IMR-90 (cell line): ENCODE measurements around the gene C11orf58. TPM values are rescaled to one million over a fixed set of nuclear protein-coding genes. Genes with fewer than 3 reads are reported as not detected.

Experiments used
- ATAC-seq: fragments of 200-7000 bp; cut with Tn5 transposase; 2 replicates; pipeline ENCODE4 v1.9.1; 2020; ENCODE audit warnings: low read depth, mild to moderate bottlenecking, moderate library complexity
- BruUV-seq: library from RNA; stranded (reverse); fragments of 400-500 nt; replicated peaks from 2 replicates; lab custom pipeline; 2021; lab: Mats Ljungman, UMichigan
- CTCF ChIA-PET: fragments of 300-600 bp; formaldehyde crosslinking; extraction: SDS; loops from one replicate; lab custom pipeline; 2021; ENCODE audit warnings: antibody characterized with exemption; lab: Yijun Ruan, JAX
- POLR2A ChIA-PET: fragments of 300-600 bp; sonication (Branson Sonifier 250); formaldehyde crosslinking; loops from one replicate; lab custom pipeline; 2022; ENCODE audit warnings: antibody characterized with exemption; ENCODE audit not compliant: unreplicated experiment; lab: Charles Lee
- DNase-seq: peaks from one replicate; pipeline ENCODE4 v3.0.0; 2013
- H2AFZ ChIP-seq: replicated peaks from 2 replicates; pipeline ENCODE3; 2013; ENCODE audit warnings: low read length, mild to moderate bottlenecking; ENCODE audit not compliant: poor library complexity
- H2AK5ac ChIP-seq: 2 replicates; pipeline ENCODE4 v1.6.1; 2013; ENCODE audit warnings: low read depth, low read length, inconsistent platforms
- H2AK9ac ChIP-seq: replicated peaks from 2 replicates; pipeline ENCODE3; 2013; ENCODE audit warnings: mild to moderate bottlenecking, low read depth, low read length, moderate library complexity; ENCODE audit not compliant: poor library complexity
- H2BK120ac ChIP-seq: 2 replicates; pipeline ENCODE4 v1.6.1; 2013; ENCODE audit warnings: low read depth, low read length, inconsistent platforms
- H2BK15ac ChIP-seq: 3 replicates; pipeline ENCODE4 v1.6.1; 2013; ENCODE audit warnings: low read depth, low read length, inconsistent platforms
- H2BK20ac ChIP-seq: 2 replicates; pipeline ENCODE4 v1.6.1; 2013; ENCODE audit warnings: low read depth, mild to moderate bottlenecking, inconsistent platforms, low read length, moderate library complexity
- H2BK5ac ChIP-seq: 2 replicates; pipeline ENCODE4 v1.6.1; 2013; ENCODE audit warnings: mild to moderate bottlenecking, low read depth, low read length, inconsistent platforms; ENCODE audit not compliant: poor library complexity, severe bottlenecking
- H3K14ac ChIP-seq: replicated peaks from 2 replicates; pipeline ENCODE4 v1.6.1; 2013; ENCODE audit warnings: low read depth, low read length, inconsistent platforms
- H3K18ac ChIP-seq: 2 replicates; pipeline ENCODE4 v1.6.1; 2013; ENCODE audit warnings: low read depth, low read length, control low read depth
- H3K23ac ChIP-seq: 2 replicates; pipeline ENCODE4 v1.6.1; 2013; ENCODE audit warnings: low read depth, low read length, inconsistent platforms
- H3K27ac ChIP-seq: 2 replicates; pipeline ENCODE4 v1.5.1; 2013; ENCODE audit warnings: mild to moderate bottlenecking, control low read depth, low read length; ENCODE audit not compliant: insufficient read depth
- H3K27me3 ChIP-seq: 2 replicates; pipeline ENCODE4 v1.6.1; 2013; ENCODE audit warnings: low read length; ENCODE audit not compliant: control insufficient read depth, insufficient read depth
- H3K36me3 ChIP-seq: 2 replicates; pipeline ENCODE4 v1.6.1; 2013; ENCODE audit warnings: low read length, mixed read lengths; ENCODE audit not compliant: control insufficient read depth, insufficient read depth
- H3K4ac ChIP-seq: 2 replicates; pipeline ENCODE4 v1.6.1; 2013; ENCODE audit warnings: low read depth, low read length, inconsistent platforms
- H3K4me1 ChIP-seq: 2 replicates; pipeline ENCODE4 v1.6.1; 2013; ENCODE audit warnings: low read length, mixed read lengths; ENCODE audit not compliant: control insufficient read depth, insufficient read depth
- H3K4me2 ChIP-seq: 2 replicates; pipeline ENCODE4 v1.6.1; 2013; ENCODE audit warnings: low read depth, mild to moderate bottlenecking, control low read depth, low read length, moderate library complexity
- H3K4me3 ChIP-seq: 2 replicates; pipeline ENCODE4 v1.5.1; 2013; ENCODE audit warnings: low read depth, mild to moderate bottlenecking, control low read depth, low read length, moderate library complexity; ENCODE audit not compliant: insufficient read depth
- H3K56ac ChIP-seq: 2 replicates; pipeline ENCODE4 v1.6.1; 2013; ENCODE audit warnings: low read length, inconsistent platforms; ENCODE audit not compliant: insufficient read depth; ENCODE audit errors: extremely low read depth
- H3K79me1 ChIP-seq, 2 experiments: 2 replicates each; pipeline ENCODE4 v1.6.1; 2013; ENCODE audit warnings: low read length in 2 of 2, inconsistent platforms in 1 of 2, low read depth in 1 of 2
- H3K9ac ChIP-seq: 2 replicates; pipeline ENCODE4 v1.6.1; 2013; ENCODE audit warnings: low read depth, low read length, control low read depth
- H3K9me1 ChIP-seq: 2 replicates; pipeline ENCODE4 v1.6.1; 2013; ENCODE audit warnings: low read length, inconsistent platforms; ENCODE audit not compliant: insufficient read depth
- H3K9me3 ChIP-seq: 2 replicates; pipeline ENCODE4 v1.6.1; 2013; ENCODE audit warnings: low read length; ENCODE audit not compliant: control insufficient read depth, insufficient read depth
- H4K20me1 ChIP-seq: 2 replicates; pipeline ENCODE4 v1.6.1; 2013; ENCODE audit warnings: low read length, inconsistent platforms; ENCODE audit not compliant: insufficient read depth
- H4K5ac ChIP-seq: 2 replicates; pipeline ENCODE4 v1.6.1; 2013; ENCODE audit warnings: mild to moderate bottlenecking, low read depth, low read length, control low read depth
- H4K8ac ChIP-seq, 2 experiments: 2 replicates each; pipeline ENCODE4 v1.6.1; 2013; ENCODE audit warnings: low read depth in 2 of 2, low read length in 2 of 2, control low read depth in 1 of 2, inconsistent platforms in 1 of 2
- H4K91ac ChIP-seq: 2 replicates; pipeline ENCODE4 v1.6.1; 2013; ENCODE audit warnings: low read depth, low read length, inconsistent platforms; ENCODE audit not compliant: insufficient read depth
- CEBPB ChIP-seq: IDR thresholded peaks from 2 replicates; pipeline ENCODE4 v1.6.1; 2012; ENCODE audit warnings: low read depth, low read length, improper control_type of control experiment
- MXI1 ChIP-seq: IDR thresholded peaks from 2 replicates; pipeline ENCODE4 v1.6.1; 2012; ENCODE audit warnings: low read depth, mild to moderate bottlenecking, low read length, moderate library complexity, borderline replicate concordance
- NFE2L2 ChIP-seq: fragments of 150-350 bp; IDR thresholded peaks from 2 replicates; pipeline ENCODE4 v1.6.1; 2016; ENCODE audit warnings: low read depth, mild to moderate bottlenecking, low read length
- RAD21 ChIP-seq: IDR thresholded peaks from 2 replicates; pipeline ENCODE4 v1.6.1; 2012; ENCODE audit warnings: low read length, improper control_type of control experiment
- RCOR1 ChIP-seq: IDR thresholded peaks from 2 replicates; pipeline ENCODE4 v1.6.1; 2012; ENCODE audit warnings: mild to moderate bottlenecking, low read length, improper control_type of control experiment; ENCODE audit not compliant: insufficient replicate concordance
- WGBS, 2 experiments: methylation state at CpG; one replicate each; pipeline versions ENCODE4 v1.1.5 to v1.1.7; 2013; ENCODE audit warnings: missing lambda C conversion rate in 2 of 2; ENCODE audit not compliant: insufficient read length in 1 of 2; ENCODE audit errors: extremely low coverage in 2 of 2; 5-methylcytosine and 5-hydroxymethylcytosine counted together
- dilution Hi-C: fragments of 300-500 bp; cut with HindIII; formaldehyde crosslinking; loops from one replicate; pipeline ENCODE4 v1.14.3; 2018; ENCODE audit warnings: low sequenced_read_pairs; ENCODE audit not compliant: unreplicated experiment
- in situ Hi-C: fragments of 300-500 bp; cut with MboI; formaldehyde crosslinking; loops from 3 replicates; pipeline ENCODE4 v1.14.3; 2019; ENCODE audit warnings: low sequenced_read_pairs, inconsistent platforms, mixed read lengths
- intact Hi-C: fragments of 100-400 bp; cut with micrococcal nuclease; formaldehyde crosslinking; loops from 2 replicates; pipeline ENCODE4 v1.10.0; 2022
- polyA plus RNA-seq, 3 experiments: library from polyadenylated mRNA; depleted of rRNA; stranded (reverse); fragments of >200 nt; gene quantifications; 2 replicates each; pipeline ENCODE4 v1.2.3, GENCODE V29; 2012; ENCODE audit warnings: low replicate concordance in 1 of 3
- total RNA-seq: library from RNA; depleted of rRNA; stranded (reverse); fragments of >200 nt; gene quantifications from 2 replicates; pipeline ENCODE4 v1.2.3, GENCODE V29; 2012
- TF ChIP-seq, protein P1 (sequence below): conservative IDR thresholded peaks from 2 replicates; pipeline ENCODE4 v1.5.1; 2012; ENCODE audit warnings: mild to moderate bottlenecking, low read depth, low read length, improper control_type of control experiment

Gene C11orf58
- total and polyA plus RNA-seq, 2 of the 4 experiments (the other 2 are of a cell fraction) = 53.8 to 67.8 TPM

DNA sequence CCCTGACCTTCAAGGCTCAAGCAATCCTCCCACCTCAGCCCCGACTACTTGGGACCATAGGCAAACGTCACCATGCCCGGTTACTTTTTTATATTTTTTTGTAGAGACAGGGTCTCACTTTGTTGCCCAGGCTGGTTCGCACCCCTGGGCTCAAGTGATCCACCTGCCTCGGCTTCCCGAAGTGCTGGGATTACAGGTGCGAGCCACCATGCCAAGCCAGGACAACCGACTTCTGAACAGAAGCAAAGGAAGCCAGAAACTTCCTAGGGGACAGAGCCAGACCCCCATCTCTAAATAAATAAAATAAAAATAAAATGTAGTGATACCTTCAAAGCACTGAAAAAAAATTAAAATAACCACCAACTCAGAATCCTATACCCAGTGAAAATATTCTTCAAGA lies 26.4 kb downstream of the C11orf58 start:
- TF ChIP-seq RAD21 = no peak
- no peak for TF ChIP-seq MXI1
- no peak for TF ChIP-seq CEBPB
- TF ChIP-seq, protein P1, sequence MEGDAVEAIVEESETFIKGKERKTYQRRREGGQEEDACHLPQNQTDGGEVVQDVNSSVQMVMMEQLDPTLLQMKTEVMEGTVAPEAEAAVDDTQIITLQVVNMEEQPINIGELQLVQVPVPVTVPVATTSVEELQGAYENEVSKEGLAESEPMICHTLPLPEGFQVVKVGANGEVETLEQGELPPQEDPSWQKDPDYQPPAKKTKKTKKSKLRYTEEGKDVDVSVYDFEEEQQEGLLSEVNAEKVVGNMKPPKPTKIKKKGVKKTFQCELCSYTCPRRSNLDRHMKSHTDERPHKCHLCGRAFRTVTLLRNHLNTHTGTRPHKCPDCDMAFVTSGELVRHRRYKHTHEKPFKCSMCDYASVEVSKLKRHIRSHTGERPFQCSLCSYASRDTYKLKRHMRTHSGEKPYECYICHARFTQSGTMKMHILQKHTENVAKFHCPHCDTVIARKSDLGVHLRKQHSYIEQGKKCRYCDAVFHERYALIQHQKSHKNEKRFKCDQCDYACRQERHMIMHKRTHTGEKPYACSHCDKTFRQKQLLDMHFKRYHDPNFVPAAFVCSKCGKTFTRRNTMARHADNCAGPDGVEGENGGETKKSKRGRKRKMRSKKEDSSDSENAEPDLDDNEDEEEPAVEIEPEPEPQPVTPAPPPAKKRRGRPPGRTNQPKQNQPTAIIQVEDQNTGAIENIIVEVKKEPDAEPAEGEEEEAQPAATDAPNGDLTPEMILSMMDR = no peak
- no peak for TF ChIP-seq NFE2L2
- TF ChIP-seq RCOR1 = no peak
- intact Hi-C loops (no loop called here), dilution Hi-C loops (no loop called here), in situ Hi-C loops (no loop called here)
- WGBS, 2 experiments = no CpG with 5 or more reads among the region's 8 CpGs
- no peak overlapping the region for H3K9ac ChIP-seq
- no peaks in the 10 kb centered on the region for H3K79me1 ChIP-seq
- no peak overlapping the region for H3K23ac ChIP-seq
- H3K14ac ChIP-seq = no peak overlapping the region
- H4K8ac ChIP-seq = no peak overlapping the region
- H2AK9ac ChIP-seq = no peak overlapping the region
- no peak overlapping the region for H4K91ac ChIP-seq
- no peak overlapping the region for H3K27ac ChIP-seq
- no peaks in the 10 kb centered on the region for H4K20me1 ChIP-seq
- DNase-seq (no peak), ATAC-seq (no peak)
- H2AK5ac ChIP-seq = no peak overlapping the region
- H3K4ac ChIP-seq = no peak overlapping the region
- no peak overlapping the region for H2BK5ac ChIP-seq
- H2BK120ac ChIP-seq = no peak overlapping the region
- no peaks in the 10 kb centered on the region for H3K9me1 ChIP-seq
- no TSS peak for BruUV-seq
- no peaks in the 10 kb centered on the region for H3K9me3 ChIP-seq
- CTCF ChIA-PET = no interaction called here
- no peak overlapping the region for H4K5ac ChIP-seq
- no peaks in the 10 kb centered on the region for H3K4me1 ChIP-seq
- peaks cover 14% of the 10 kb centered on the region for H3K27me3 ChIP-seq
- no peak overlapping the region for H2BK20ac ChIP-seq
- no peak overlapping the region for H3K4me3 ChIP-seq
- no peak overlapping the region for H2BK15ac ChIP-seq
- no peak overlapping the region for H2AFZ ChIP-seq
- POLR2A ChIA-PET = no interaction called here
- no peaks in the 10 kb centered on the region for H3K36me3 ChIP-seq
- no peak overlapping the region for H3K18ac ChIP-seq
- H3K56ac ChIP-seq = no peak overlapping the region
- no peak overlapping the region for H3K4me2 ChIP-seq
